Measurements from ENCODE around the gene YES1. TPM values are rescaled to one million over a fixed set of nuclear protein-coding genes. Genes with fewer than 3 reads are reported as not detected.

YES1 gene
- total RNA-seq, 1 experiment from 2014 or later, result not detected

DNA sequence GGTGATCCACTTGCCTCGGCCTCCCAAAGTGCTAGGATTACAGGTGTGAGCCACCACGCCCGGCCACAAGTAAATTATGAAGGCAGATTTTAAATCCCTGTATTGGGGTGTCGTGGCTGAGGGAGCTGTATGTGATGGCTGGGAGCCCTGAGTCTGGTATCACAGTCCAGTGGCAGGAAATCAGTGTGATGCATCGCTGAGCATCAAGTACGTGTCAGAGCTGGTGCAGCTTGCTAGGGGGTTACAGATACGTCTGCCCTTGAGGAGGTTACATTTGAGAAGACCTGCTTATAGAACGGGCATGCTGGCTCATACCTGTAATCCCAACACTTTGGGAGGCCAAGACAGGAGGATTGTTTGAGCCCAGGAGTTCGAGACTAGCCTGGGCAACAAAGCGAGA lies 103.9 kb downstream of the YES1 start:
- Histone ChIP-seq H3K9me2 (replicated peaks; ENCODE audit: insufficient read depth, low read length) (no peaks in the 10 kb centered on the region), H4K20me1 (ENCODE audit: insufficient read depth, low read depth, low read length) (no peaks in the 10 kb centered on the region), H3K9me3 (ENCODE audit: low read length) (no peaks in the 10 kb centered on the region), H3K36me3 (ENCODE audit: insufficient read depth, low read length) (peaks cover 14% of the 10 kb centered on the region), H3K79me2 (ENCODE audit: low read length) (peaks cover 68% of the 10 kb centered on the region), H3K4me1 (ENCODE audit: low read length) (peaks cover 18% of the 10 kb centered on the region), H3K27me3 (ENCODE audit: low read length) (no peaks in the 10 kb centered on the region), H2AFZ (ENCODE audit: low read length) (no peak overlapping the region), H3K9ac (ENCODE audit: low read length) (no peak overlapping the region), H3K27ac (ENCODE audit: low read length) (no peak overlapping the region), H3K4me2 (ENCODE audit: low read depth, low read length, poor library complexity, severe bottlenecking) (no peak overlapping the region), H3K4me3 (ENCODE audit: low read length) (no peak overlapping the region)
- DNase-seq, result no peak

DNA sequence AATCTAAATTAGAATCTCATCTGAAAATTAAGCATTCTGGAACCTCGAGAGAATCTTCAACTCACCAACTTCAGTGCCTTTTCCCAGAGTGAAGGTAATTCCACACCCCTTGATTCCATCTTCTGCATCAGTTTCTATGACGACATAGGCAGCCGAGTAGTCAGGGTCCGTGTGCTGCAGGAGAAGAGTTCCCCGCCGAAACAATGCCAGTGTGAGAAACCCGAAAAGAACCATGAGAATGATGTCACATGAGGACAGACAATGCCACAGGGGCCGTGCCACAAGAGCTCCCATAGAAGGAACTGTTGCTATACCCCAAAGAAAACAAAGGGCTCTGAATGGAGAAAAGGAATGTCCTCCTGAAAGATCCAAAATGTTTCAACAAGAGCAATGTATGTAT lies 105.6 kb downstream of the YES1 start:
- H3K4me1 ChIP-seq (ENCODE audit: low read length), result peaks cover 18% of the 10 kb centered on the region
- no peak for DNase-seq
- H3K9me3 ChIP-seq (ENCODE audit: low read length), result no peaks in the 10 kb centered on the region
- H3K27me3 ChIP-seq (ENCODE audit: low read length), result no peaks in the 10 kb centered on the region
- no peak overlapping the region for H3K9ac ChIP-seq (ENCODE audit: low read length)
- H4K20me1 ChIP-seq (ENCODE audit: insufficient read depth, low read depth, low read length), result no peaks in the 10 kb centered on the region
- no peak overlapping the region for H3K27ac ChIP-seq (ENCODE audit: low read length)
- H3K4me2 ChIP-seq (ENCODE audit: low read depth, low read length, poor library complexity, severe bottlenecking), result no peak overlapping the region
- H3K36me3 ChIP-seq (ENCODE audit: insufficient read depth, low read length), result peaks cover 14% of the 10 kb centered on the region
- no peak overlapping the region for H2AFZ ChIP-seq (ENCODE audit: low read length)
- H3K79me2 ChIP-seq (ENCODE audit: low read length), result peaks cover 65% of the 10 kb centered on the region
- no peak overlapping the region for H3K4me3 ChIP-seq (ENCODE audit: low read length)
- H3K9me2 ChIP-seq (replicated peaks; ENCODE audit: insufficient read depth, low read length), result no peaks in the 10 kb centered on the region

DNA sequence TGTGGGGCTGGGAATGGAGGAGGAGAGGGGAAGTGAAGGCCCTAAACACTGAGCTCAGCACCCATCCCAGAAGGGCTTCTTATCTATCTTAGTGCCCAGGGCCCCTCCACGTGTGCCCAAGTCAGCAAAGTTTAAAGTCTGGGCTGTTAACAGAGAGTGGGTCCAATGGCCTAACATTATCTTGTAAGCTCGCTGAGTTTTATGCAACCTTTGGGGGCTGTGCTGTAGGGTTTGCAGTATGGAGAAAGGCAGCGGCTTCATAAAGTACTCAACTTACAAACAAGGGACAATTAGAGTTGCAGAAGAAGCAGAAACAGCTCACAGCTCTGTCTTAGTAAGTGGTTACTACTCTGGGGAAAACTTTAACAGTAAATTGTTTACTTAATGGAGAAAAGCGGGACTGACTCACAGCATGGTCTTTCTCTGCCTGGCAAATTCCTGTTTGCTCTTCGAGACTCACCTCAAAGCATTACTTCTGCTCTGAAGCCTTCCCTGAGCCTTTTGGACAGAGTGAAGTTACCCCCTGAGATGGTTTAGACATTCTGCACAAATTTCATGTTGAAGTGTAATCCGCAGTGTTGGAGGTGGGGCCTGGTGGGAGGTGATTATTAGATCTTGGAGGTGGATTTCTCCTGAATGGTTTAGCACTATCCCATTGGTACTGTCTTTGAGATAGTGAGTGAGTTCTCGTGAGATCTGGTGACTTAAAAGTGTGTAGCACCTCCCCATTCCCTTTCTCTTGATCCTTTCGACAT lies 108.7 kb downstream of the YES1 start:
- Histone ChIP-seq H3K4me3 (ENCODE audit: low read length) (no peak overlapping the region), H4K20me1 (ENCODE audit: insufficient read depth, low read depth, low read length) (no peaks in the 10 kb centered on the region), H3K27ac (ENCODE audit: low read length) (no peak overlapping the region), H3K4me2 (ENCODE audit: low read depth, low read length, poor library complexity, severe bottlenecking) (no peak overlapping the region), H2AFZ (ENCODE audit: low read length) (no peak overlapping the region), H3K36me3 (ENCODE audit: insufficient read depth, low read length) (no peaks in the 10 kb centered on the region; the same call in 1 of the 2 replicates), H3K27me3 (ENCODE audit: low read length) (no peaks in the 10 kb centered on the region), H3K9me3 (ENCODE audit: low read length) (no peaks in the 10 kb centered on the region), H3K79me2 (ENCODE audit: low read length) (peaks cover 53% of the 10 kb centered on the region), H3K4me1 (ENCODE audit: low read length) (no peaks in the 10 kb centered on the region), H3K9me2 (replicated peaks; ENCODE audit: insufficient read depth, low read length) (no peaks in the 10 kb centered on the region), H3K9ac (ENCODE audit: low read length) (no peak overlapping the region)
- DNase-seq, result no peak

DNA sequence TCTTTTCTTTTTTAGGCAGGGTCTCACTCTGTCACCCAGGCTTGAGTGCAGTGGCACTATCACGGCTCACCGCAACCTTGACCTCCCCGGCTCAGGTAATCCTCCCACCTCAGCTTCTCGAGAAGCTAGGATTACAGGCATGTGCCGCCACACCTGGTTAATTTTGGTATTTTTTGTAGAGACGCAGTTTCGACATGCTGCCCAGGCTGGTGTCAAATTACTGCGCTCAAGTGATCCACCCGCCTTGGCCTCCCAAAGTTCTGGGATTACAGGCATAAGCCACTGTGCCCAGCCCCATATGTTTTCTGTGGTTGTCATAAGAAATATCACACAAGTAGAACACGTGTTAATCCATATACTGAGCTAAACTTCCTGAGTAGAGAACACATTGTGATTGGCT lies 114.2 kb downstream of the YES1 start:
- Histone ChIP-seq H2AFZ (ENCODE audit: low read length) (no peak overlapping the region), H3K79me2 (ENCODE audit: low read length) (peaks cover 35% of the 10 kb centered on the region), H3K4me1 (ENCODE audit: low read length) (no peaks in the 10 kb centered on the region), H4K20me1 (ENCODE audit: insufficient read depth, low read depth, low read length) (no peaks in the 10 kb centered on the region), H3K27me3 (ENCODE audit: low read length) (no peaks in the 10 kb centered on the region), H3K9me2 (replicated peaks; ENCODE audit: insufficient read depth, low read length) (no peaks in the 10 kb centered on the region), H3K4me2 (ENCODE audit: low read depth, low read length, poor library complexity, severe bottlenecking) (no peak overlapping the region), H3K9ac (ENCODE audit: low read length) (no peak overlapping the region), H3K9me3 (ENCODE audit: low read length) (no peaks in the 10 kb centered on the region), H3K4me3 (ENCODE audit: low read length) (no peak overlapping the region), H3K27ac (ENCODE audit: low read length) (no peak overlapping the region), H3K36me3 (ENCODE audit: insufficient read depth, low read length) (peaks cover 14% of the 10 kb centered on the region; the same call in 1 of the 2 replicates)
- no peak for DNase-seq

DNA sequence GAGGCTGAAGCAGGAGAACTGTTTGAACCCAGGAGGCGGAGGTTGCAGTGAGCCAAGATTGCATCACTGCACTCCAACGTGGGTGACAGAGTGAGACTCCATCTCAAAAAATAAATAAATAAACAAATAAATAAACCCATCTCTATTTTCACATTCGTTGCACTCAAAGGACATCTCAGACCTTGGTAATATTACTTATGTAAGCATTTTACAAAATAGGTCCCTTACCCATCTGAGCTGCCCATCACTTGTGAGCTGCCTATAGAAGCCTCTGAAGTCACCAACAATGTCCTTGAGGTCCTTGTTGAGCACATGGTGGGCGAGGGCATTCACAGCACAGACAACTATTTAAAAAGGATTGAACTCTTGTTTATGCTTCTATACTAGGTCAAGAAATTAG lies 115.0 kb downstream of the YES1 start:
- Histone ChIP-seq H3K9ac (ENCODE audit: low read length) (no peak overlapping the region), H3K79me2 (ENCODE audit: low read length) (peaks cover 34% of the 10 kb centered on the region), H3K36me3 (ENCODE audit: insufficient read depth, low read length) (peaks cover 14% of the 10 kb centered on the region; the same call in 1 of the 2 replicates), H3K4me3 (ENCODE audit: low read length) (no peak overlapping the region), H3K4me1 (ENCODE audit: low read length) (no peaks in the 10 kb centered on the region), H3K4me2 (ENCODE audit: low read depth, low read length, poor library complexity, severe bottlenecking) (no peak overlapping the region), H3K27me3 (ENCODE audit: low read length) (no peaks in the 10 kb centered on the region), H3K27ac (ENCODE audit: low read length) (no peak overlapping the region), H4K20me1 (ENCODE audit: insufficient read depth, low read depth, low read length) (no peaks in the 10 kb centered on the region), H2AFZ (ENCODE audit: low read length) (no peak overlapping the region), H3K9me2 (replicated peaks; ENCODE audit: insufficient read depth, low read length) (no peaks in the 10 kb centered on the region), H3K9me3 (ENCODE audit: low read length) (no peaks in the 10 kb centered on the region)
- DNase-seq, result no peak

DNA sequence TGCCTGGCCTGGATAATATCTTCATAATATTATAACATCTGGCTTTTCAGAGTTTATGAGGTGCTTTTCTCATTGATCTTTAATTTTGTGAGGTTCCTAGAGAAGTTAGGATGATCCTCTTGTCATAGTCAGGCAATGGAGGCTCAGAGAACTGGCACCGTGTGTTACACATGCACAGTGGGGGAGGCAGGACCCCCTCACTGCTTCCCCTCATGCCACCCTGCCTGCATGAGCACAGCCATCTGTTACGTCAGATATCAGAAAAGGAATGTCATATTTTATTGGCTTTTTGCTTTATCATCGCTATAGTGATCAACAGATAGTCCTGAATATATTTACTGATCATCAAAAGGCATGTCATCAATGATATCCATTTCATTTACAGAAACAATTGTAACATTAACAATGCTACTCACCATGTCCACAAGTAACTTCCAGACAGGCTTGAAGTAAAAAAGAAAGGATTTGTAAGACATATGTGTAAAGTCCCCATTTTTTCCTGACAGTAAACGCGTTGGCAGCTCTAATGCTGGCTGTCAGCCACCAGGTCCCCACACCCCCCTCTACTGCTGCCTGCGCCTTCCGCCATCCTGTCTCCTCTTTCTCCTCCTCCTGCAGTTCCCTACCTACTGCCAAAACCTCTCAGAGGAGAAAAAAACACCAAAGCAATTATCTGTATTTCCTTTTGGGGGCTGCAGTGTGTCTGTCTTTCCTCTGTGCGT lies 118.4 kb downstream of the YES1 start:
- no peak for DNase-seq
- no peak overlapping the region for H3K27ac ChIP-seq (ENCODE audit: low read length)
- no peak overlapping the region for H3K4me2 ChIP-seq (ENCODE audit: low read depth, low read length, poor library complexity, severe bottlenecking)
- no peaks in the 10 kb centered on the region for H3K27me3 ChIP-seq (ENCODE audit: low read length)
- H2AFZ ChIP-seq (ENCODE audit: low read length), result no peak overlapping the region
- no peaks in the 10 kb centered on the region for H3K9me2 ChIP-seq (replicated peaks; ENCODE audit: insufficient read depth, low read length)
- H3K4me1 ChIP-seq (ENCODE audit: low read length), result no peaks in the 10 kb centered on the region
- H4K20me1 ChIP-seq (ENCODE audit: insufficient read depth, low read depth, low read length), result no peaks in the 10 kb centered on the region
- H3K79me2 ChIP-seq (ENCODE audit: low read length), result peaks cover 18% of the 10 kb centered on the region
- H3K9ac ChIP-seq (ENCODE audit: low read length), result no peak overlapping the region
- H3K9me3 ChIP-seq (ENCODE audit: low read length), result no peaks in the 10 kb centered on the region
- peaks cover 17% of the 10 kb centered on the region; the same call in 1 of the 2 replicates for H3K36me3 ChIP-seq (ENCODE audit: insufficient read depth, low read length)
- H3K4me3 ChIP-seq (ENCODE audit: low read length), result no peak overlapping the region

DNA sequence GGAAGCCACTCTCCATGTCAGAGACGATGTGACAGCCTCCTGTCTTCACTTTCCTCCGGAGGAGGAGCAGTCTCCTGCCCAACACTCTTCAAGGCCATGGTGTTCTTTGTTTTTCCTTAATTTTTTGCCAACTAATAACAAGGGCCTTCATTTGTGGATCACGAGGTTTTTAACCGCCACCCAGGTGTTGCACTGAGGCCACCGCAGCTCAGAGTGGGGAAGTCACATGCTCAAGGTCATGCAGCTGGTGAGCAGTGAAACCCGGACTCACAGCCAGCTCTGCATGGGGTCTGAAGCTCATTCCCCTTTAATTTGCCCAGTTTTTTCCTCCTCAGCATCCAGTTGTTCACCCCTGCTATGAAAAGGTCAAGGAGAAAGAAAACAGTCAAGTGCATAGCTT lies 119.2 kb downstream of the YES1 start:
- Histone ChIP-seq H3K79me2 (ENCODE audit: low read length) (peaks cover 10% of the 10 kb centered on the region), H3K4me1 (ENCODE audit: low read length) (no peaks in the 10 kb centered on the region), H3K36me3 (ENCODE audit: insufficient read depth, low read length) (peaks cover 17% of the 10 kb centered on the region; the same call in 1 of the 2 replicates), H4K20me1 (ENCODE audit: insufficient read depth, low read depth, low read length) (no peaks in the 10 kb centered on the region), H3K9me2 (replicated peaks; ENCODE audit: insufficient read depth, low read length) (no peaks in the 10 kb centered on the region), H2AFZ (ENCODE audit: low read length) (no peak overlapping the region), H3K4me3 (ENCODE audit: low read length) (no peak overlapping the region), H3K27ac (ENCODE audit: low read length) (no peak overlapping the region), H3K9me3 (ENCODE audit: low read length) (no peaks in the 10 kb centered on the region), H3K27me3 (ENCODE audit: low read length) (no peaks in the 10 kb centered on the region), H3K9ac (ENCODE audit: low read length) (no peak overlapping the region), H3K4me2 (ENCODE audit: low read depth, low read length, poor library complexity, severe bottlenecking) (no peak overlapping the region)
- no peak for DNase-seq

DNA sequence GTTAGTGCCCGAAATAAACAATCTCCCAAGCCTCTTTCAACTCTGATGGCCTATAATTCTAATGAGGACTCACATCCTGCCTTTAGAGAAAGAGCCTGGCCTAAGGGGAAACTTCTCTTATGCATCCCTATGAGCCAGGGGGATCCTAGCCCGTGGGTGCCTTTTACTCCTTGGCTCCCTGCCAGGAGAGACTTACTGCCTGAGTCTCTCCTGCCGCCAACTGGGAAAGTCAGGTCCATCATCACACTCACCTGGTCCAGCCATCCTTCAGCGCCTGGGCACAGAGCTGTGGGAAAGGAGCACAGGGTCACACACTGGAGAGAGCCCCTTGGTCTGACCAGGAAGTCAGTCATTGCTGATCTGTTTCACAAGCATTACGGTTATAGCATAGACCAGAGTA lies 123.7 kb downstream of the YES1 start:
- no peak overlapping the region for H3K4me3 ChIP-seq (ENCODE audit: low read length)
- H2AFZ ChIP-seq (ENCODE audit: low read length), result no peak overlapping the region
- no peak overlapping the region for H3K27ac ChIP-seq (ENCODE audit: low read length)
- H3K9me3 ChIP-seq (ENCODE audit: low read length), result no peaks in the 10 kb centered on the region
- H3K9ac ChIP-seq (ENCODE audit: low read length), result no peak overlapping the region
- H3K9me2 ChIP-seq (replicated peaks; ENCODE audit: insufficient read depth, low read length), result no peaks in the 10 kb centered on the region
- no peaks in the 10 kb centered on the region for H3K4me1 ChIP-seq (ENCODE audit: low read length)
- H4K20me1 ChIP-seq (ENCODE audit: insufficient read depth, low read depth, low read length), result no peaks in the 10 kb centered on the region
- H3K79me2 ChIP-seq (ENCODE audit: low read length), result no peaks in the 10 kb centered on the region
- DNase-seq, result no peak
- no peaks in the 10 kb centered on the region for H3K27me3 ChIP-seq (ENCODE audit: low read length)
- H3K4me2 ChIP-seq (ENCODE audit: low read depth, low read length, poor library complexity, severe bottlenecking), result no peak overlapping the region
- peaks cover 17% of the 10 kb centered on the region; the same call in 1 of the 2 replicates for H3K36me3 ChIP-seq (ENCODE audit: insufficient read depth, low read length)
